Suppressor macrophage treated with lipopolysaccharide for 4 hours (primary cell): ENCODE measurements around the gene PDK4.
"Not testable (repeated sequence)": the region's sequence is repeated elsewhere in the genome, so short reads cannot be mapped to it uniquely, and the experiment has no call there.

Source experiments
- DNase-seq: peaks from one replicate; pipeline ENCODE4 v3.0.0-alpha.2; 2020

PDK4 gene

GRCh38 chr7:95596198-95597063 is at the start of gene PDK4:
PDK4 (minus strand) TSS chr7:95596516; CDS start chr7:95596293, 223 bp downstream.
- DNase-seq = peak; percentile 72

- DNase-seq = no peak
Observed at GRCh38 chr7:95642173-95642572, 45.9 kb upstream of the PDK4 start.

- DNase-seq = no peak
Observed at GRCh38 chr7:95636140-95636940, 40.0 kb upstream of the PDK4 start.

- no peak for DNase-seq
Observed at GRCh38 chr7:95632609-95633008, 36.3 kb upstream of the PDK4 start.

- DNase-seq = peak; percentile 17
Observed at GRCh38 chr7:95631527-95631926, 35.2 kb upstream of the PDK4 start.

- DNase-seq = no peak
Observed at GRCh38 chr7:95630702-95631458, 34.6 kb upstream of the PDK4 start.

- DNase-seq = no peak
Observed at GRCh38 chr7:95628831-95629439, 32.6 kb upstream of the PDK4 start.

GRCh38 chr7:95623788-95624187 is 27.5 kb upstream of the PDK4 start:
- no peak for DNase-seq

- DNase-seq = no peak
Observed at GRCh38 chr7:95622859-95623258, 26.5 kb upstream of the PDK4 start.

GRCh38 chr7:95622001-95622549 is 25.8 kb upstream of the PDK4 start:
- no peak for DNase-seq

- no peak for DNase-seq
Observed at GRCh38 chr7:95621404-95621803, 25.1 kb upstream of the PDK4 start.

- no peak for DNase-seq
Observed at GRCh38 chr7:95620631-95621030, 24.3 kb upstream of the PDK4 start.

GRCh38 chr7:95619921-95620320 is 23.6 kb upstream of the PDK4 start:
- DNase-seq = no peak

GRCh38 chr7:95619517-95619916 is 23.2 kb upstream of the PDK4 start:
- no peak for DNase-seq

- no peak for DNase-seq
Observed at GRCh38 chr7:95614442-95614940, 18.2 kb upstream of the PDK4 start.

GRCh38 chr7:95611224-95611623 is 14.9 kb upstream of the PDK4 start:
- DNase-seq = no peak

GRCh38 chr7:95609277-95609971 is 13.1 kb upstream of the PDK4 start:
- DNase-seq = no peak

GRCh38 chr7:95608359-95609173 is 12.2 kb upstream of the PDK4 start:
- peak; percentile 91 for DNase-seq

- no peak for DNase-seq
Observed at GRCh38 chr7:95607561-95607960, 11.2 kb upstream of the PDK4 start.

- DNase-seq = no peak
Observed at GRCh38 chr7:95605275-95605674, 9.0 kb upstream of the PDK4 start.

GRCh38 chr7:95604811-95605210 is 8.5 kb upstream of the PDK4 start:
- DNase-seq = not testable (repeated sequence)
